Stimulated activated CD8-positive, alpha-beta memory T cell treated with anti-CD3 and anti-CD28 coated beads, Interleukin-4, amount 100 ng/mL, for 48 hours (primary cell): ENCODE measurements around the gene ZNF385B.

Source experiments
- DNase-seq: peaks from one replicate; pipeline ENCODE4 v3.0.0-alpha.2; 2020

Gene ZNF385B

GRCh38 chr2:179619947-179620467 is 241.4 kb downstream of the ZNF385B start:
- no peak for DNase-seq

- DNase-seq = no peak
These were observed 247.3 kb downstream of the ZNF385B start for GRCh38 chr2:179614121-179614520.

- no peak for DNase-seq
These were observed 247.7 kb downstream of the ZNF385B start for GRCh38 chr2:179613701-179614100.

GRCh38 chr2:179613299-179613651 is 248.1 kb downstream of the ZNF385B start:
- no peak for DNase-seq

- no peak for DNase-seq
These were observed 248.7 kb downstream of the ZNF385B start for GRCh38 chr2:179612591-179613298.

- DNase-seq = no peak
These were observed 249.3 kb downstream of the ZNF385B start for GRCh38 chr2:179612108-179612507.

GRCh38 chr2:179606141-179606540 is 255.3 kb downstream of the ZNF385B start:
- no peak for DNase-seq

GRCh38 chr2:179605341-179605740 is 256.1 kb downstream of the ZNF385B start:
- no peak for DNase-seq

- no peak for DNase-seq
These were observed 256.8 kb downstream of the ZNF385B start for GRCh38 chr2:179604598-179604997.

GRCh38 chr2:179602452-179602851 is 259.0 kb downstream of the ZNF385B start:
- DNase-seq = no peak

- no peak for DNase-seq
These were observed 265.4 kb downstream of the ZNF385B start for GRCh38 chr2:179596018-179596417.

- DNase-seq = no peak
These were observed 266.1 kb downstream of the ZNF385B start for GRCh38 chr2:179595284-179595683.

- DNase-seq = no peak
These were observed 266.9 kb downstream of the ZNF385B start for GRCh38 chr2:179594268-179595112.

- no peak for DNase-seq
These were observed 268.1 kb downstream of the ZNF385B start for GRCh38 chr2:179593323-179593722.

- no peak for DNase-seq
These were observed 269.1 kb downstream of the ZNF385B start for GRCh38 chr2:179592167-179592936.

GRCh38 chr2:179591690-179592089 is 269.7 kb downstream of the ZNF385B start:
- DNase-seq = no peak

GRCh38 chr2:179588486-179589145 is 272.8 kb downstream of the ZNF385B start:
- no peak for DNase-seq

- no peak for DNase-seq
These were observed 276.7 kb downstream of the ZNF385B start for GRCh38 chr2:179584760-179585159.

GRCh38 chr2:179581605-179582004 is 279.8 kb downstream of the ZNF385B start:
- no peak for DNase-seq

- DNase-seq = no peak
These were observed 280.9 kb downstream of the ZNF385B start for GRCh38 chr2:179580378-179581146.

GRCh38 chr2:179579800-179580199 is 281.6 kb downstream of the ZNF385B start:
- no peak for DNase-seq
